Erythroblast (primary cell): ENCODE data around the gene GPR158.

ENCODE experiments used
- GATA1 ChIP-seq: IDR thresholded peaks from 2 replicates; pipeline ENCODE4 v1.6.1; 2011; ENCODE audit warnings: low read depth, mild to moderate bottlenecking, control low read depth, low read length, moderate library complexity
- POLR2A ChIP-seq: IDR thresholded peaks from 2 replicates; pipeline ENCODE4 v1.6.1; 2011; ENCODE audit warnings: mild to moderate bottlenecking, low read length

GRCh38 chr10:25280076-25280475, 105.3 kb downstream of the GPR158 start:
- no peak for TF ChIP-seq POLR2A
- no peak for TF ChIP-seq GATA1
